ENCODE data around the gene IL17A. TPM values are rescaled to one million over a fixed set of nuclear protein-coding genes. Genes with fewer than 3 reads are reported as not detected.
"Not testable (repeated sequence)": the region's sequence is repeated elsewhere in the genome, so short reads cannot be mapped to it uniquely, and the experiment has no call there.

IL17A gene
- total RNA-seq, 1 experiment from 2014 or later = not detected

GRCh38 chr6:52154381-52154780 is 31.8 kb upstream of the IL17A start:
- Histone ChIP-seq H3K4me3 (no peak overlapping the region), H3K36me3 (no peaks in the 10 kb centered on the region), H3K4me1 (replicated peaks) (peaks cover 3% of the 10 kb centered on the region; the same call in 1 of the 2 replicates), H3K27ac (no peak overlapping the region), H3K9me3 (replicated peaks) (no peaks in the 10 kb centered on the region), H3K27me3 (replicated peaks) (no peaks in the 10 kb centered on the region)
- DNase-seq (ENCODE audit: low read depth in 1 of 2, low spot score in 2 of 2) = no peak

GRCh38 chr6:52155791-52156576 is 30.2 kb upstream of the IL17A start:
- H3K4me3 ChIP-seq = no peak overlapping the region
- no peaks in the 10 kb centered on the region for H3K36me3 ChIP-seq
- no peak for DNase-seq (ENCODE audit: low read depth in 1 of 2, low spot score in 2 of 2)
- no peaks in the 10 kb centered on the region for H3K27me3 ChIP-seq (replicated peaks)
- H3K27ac ChIP-seq = no peak overlapping the region
- peaks cover 3% of the 10 kb centered on the region; the same call in 1 of the 2 replicates for H3K4me1 ChIP-seq (replicated peaks)
- H3K9me3 ChIP-seq (replicated peaks) = no peaks in the 10 kb centered on the region

- no peaks in the 10 kb centered on the region for H3K36me3 ChIP-seq
- no peak for DNase-seq (ENCODE audit: low read depth in 1 of 2, low spot score in 2 of 2)
- no peak overlapping the region for H3K27ac ChIP-seq
- H3K4me3 ChIP-seq = no peak overlapping the region
- peaks cover 3% of the 10 kb centered on the region; the same call in 1 of the 2 replicates for H3K4me1 ChIP-seq (replicated peaks)
- no peaks in the 10 kb centered on the region for H3K27me3 ChIP-seq (replicated peaks)
- H3K9me3 ChIP-seq (replicated peaks) = no peaks in the 10 kb centered on the region
Observed at GRCh38 chr6:52157301-52157941, 28.8 kb upstream of the IL17A start.

- no peak for DNase-seq (ENCODE audit: low read depth in 1 of 2, low spot score in 2 of 2)
- no peaks in the 10 kb centered on the region for H3K36me3 ChIP-seq
- H3K9me3 ChIP-seq (replicated peaks) = no peaks in the 10 kb centered on the region
- H3K4me3 ChIP-seq = no peak overlapping the region
- no peaks in the 10 kb centered on the region for H3K27me3 ChIP-seq (replicated peaks)
- H3K27ac ChIP-seq = no peak overlapping the region
- H3K4me1 ChIP-seq (replicated peaks) = peaks cover 3% of the 10 kb centered on the region; the same call in 1 of the 2 replicates
Observed at GRCh38 chr6:52160472-52161104, 25.6 kb upstream of the IL17A start.

GRCh38 chr6:52161689-52162438 is 24.3 kb upstream of the IL17A start:
- Histone ChIP-seq H3K4me1 (replicated peaks) (no peaks in the 10 kb centered on the region), H3K4me3 (no peak overlapping the region), H3K27ac (no peak overlapping the region), H3K9me3 (replicated peaks) (no peaks in the 10 kb centered on the region), H3K27me3 (replicated peaks) (no peaks in the 10 kb centered on the region), H3K36me3 (no peaks in the 10 kb centered on the region)
- no peak for DNase-seq (ENCODE audit: low read depth in 1 of 2, low spot score in 2 of 2)

GRCh38 chr6:52162940-52163908 is 23.0 kb upstream of the IL17A start:
- DNase-seq (ENCODE audit: low read depth in 1 of 2, low spot score in 2 of 2) = no peak
- peaks cover under 1% of the 10 kb centered on the region; the same call in 1 of the 2 replicates for H3K27me3 ChIP-seq (replicated peaks)
- no peaks in the 10 kb centered on the region for H3K4me1 ChIP-seq (replicated peaks)

GRCh38 chr6:52164319-52165094 is 21.7 kb upstream of the IL17A start:
- no peaks in the 10 kb centered on the region for H3K4me1 ChIP-seq (replicated peaks)
- no peak overlapping the region for H3K27ac ChIP-seq
- peaks cover 5% of the 10 kb centered on the region; the same call in 1 of the 2 replicates for H3K27me3 ChIP-seq (replicated peaks)
- H3K36me3 ChIP-seq = no peaks in the 10 kb centered on the region
- no peak overlapping the region for H3K4me3 ChIP-seq
- DNase-seq (ENCODE audit: low read depth in 1 of 2, low spot score in 2 of 2) = no peak
- 0 out of 2 replicates have a peak, but pooled peaks cover 2% of the 10 kb centered on the region for H3K9me3 ChIP-seq (replicated peaks)

More at GRCh38 chr6:52162940-52163908, 23.0 kb upstream of the IL17A start:
- no peak overlapping the region for H3K27ac ChIP-seq
- no peaks in the 10 kb centered on the region for H3K9me3 ChIP-seq (replicated peaks)
- no peak overlapping the region for H3K4me3 ChIP-seq
- no peaks in the 10 kb centered on the region for H3K36me3 ChIP-seq

GRCh38 chr6:52167267-52167666 is 18.9 kb upstream of the IL17A start:
- no peak for DNase-seq (ENCODE audit: low read depth in 1 of 2, low spot score in 2 of 2)
- Histone ChIP-seq H3K9me3 (replicated peaks) (0 out of 2 replicates have a peak, but pooled peaks cover 2% of the 10 kb centered on the region), H3K4me1 (replicated peaks) (no peaks in the 10 kb centered on the region), H3K27ac (no peak overlapping the region), H3K27me3 (replicated peaks) (peaks cover 11% of the 10 kb centered on the region), H3K36me3 (no peaks in the 10 kb centered on the region), H3K4me3 (no peak overlapping the region)

- DNase-seq (ENCODE audit: low read depth in 1 of 2, low spot score in 2 of 2); H3K4me1 ChIP-seq (replicated peaks); H3K36me3 ChIP-seq; H3K27ac ChIP-seq; H3K4me3 ChIP-seq; H3K9me3 ChIP-seq (replicated peaks): not testable (repeated sequence)
- peaks cover 11% of the 10 kb centered on the region for H3K27me3 ChIP-seq (replicated peaks)
Observed at GRCh38 chr6:52168351-52168750, 17.8 kb upstream of the IL17A start.

GRCh38 chr6:52174118-52174517 is 12.1 kb upstream of the IL17A start:
- H3K36me3 ChIP-seq = no peaks in the 10 kb centered on the region
- H3K4me1 ChIP-seq (replicated peaks) = no peaks in the 10 kb centered on the region
- peaks cover 6% of the 10 kb centered on the region for H3K27me3 ChIP-seq (replicated peaks)
- DNase-seq (ENCODE audit: low read depth in 1 of 2, low spot score in 2 of 2) = no peak
- no peaks in the 10 kb centered on the region for H3K9me3 ChIP-seq (replicated peaks)
- H3K4me3 ChIP-seq = no peak overlapping the region
- no peak overlapping the region for H3K27ac ChIP-seq

GRCh38 chr6:52176550-52176949 is 9.6 kb upstream of the IL17A start:
- Histone ChIP-seq H3K9me3 (replicated peaks) (no peaks in the 10 kb centered on the region), H3K36me3 (no peaks in the 10 kb centered on the region), H3K27ac (no peak overlapping the region), H3K4me3 (no peak overlapping the region), H3K4me1 (replicated peaks) (no peaks in the 10 kb centered on the region), H3K27me3 (replicated peaks) (no peaks in the 10 kb centered on the region; the same call in 1 of the 2 replicates)
- DNase-seq (ENCODE audit: low read depth in 1 of 2, low spot score in 2 of 2) = no peak

- Histone ChIP-seq H3K4me1 (replicated peaks) (no peaks in the 10 kb centered on the region), H3K4me3 (no peak overlapping the region), H3K9me3 (replicated peaks) (no peaks in the 10 kb centered on the region), H3K36me3 (no peaks in the 10 kb centered on the region), H3K27ac (no peak overlapping the region), H3K27me3 (replicated peaks) (no peaks in the 10 kb centered on the region; the same call in 1 of the 2 replicates)
- no peak for DNase-seq (ENCODE audit: low read depth in 1 of 2, low spot score in 2 of 2)
Observed at GRCh38 chr6:52177961-52178360, 8.2 kb upstream of the IL17A start.
